KOPT-K1 (cell line): ENCODE results near the gene PLEKHB2.
"Not testable (repeated sequence)": the region's sequence is repeated elsewhere in the genome, so short reads cannot be mapped to it uniquely, and the experiment has no call there.

Experiments
- H3K27ac ChIP-seq: fragments of 200-600 bp; sonication (generic); 2 replicates; pipeline ENCODE4 v1.5.1; 2016; ENCODE audit warnings: antibody characterized with exemption, mild to moderate bottlenecking, low read depth, low read length; ENCODE audit not compliant: poor library complexity, severe bottlenecking
- H3K36me3 ChIP-seq: fragments of 200-600 bp; sonication (generic); 2 replicates; pipeline ENCODE4 v1.5.1; 2017; ENCODE audit warnings: antibody characterized with exemption, mild to moderate bottlenecking, low read length, moderate library complexity; ENCODE audit not compliant: insufficient read depth
- H3K9me3 ChIP-seq: fragments of 200-600 bp; sonication (generic); 2 replicates; pipeline ENCODE4 v1.5.1; 2017; ENCODE audit warnings: antibody characterized with exemption, low read length, mild to moderate bottlenecking; ENCODE audit not compliant: insufficient read depth, poor library complexity, severe bottlenecking

PLEKHB2 gene

GRCh38 chr2:131193421-131193820 is 88.3 kb downstream of the PLEKHB2 start:
- H3K36me3 ChIP-seq, H3K27ac ChIP-seq, H3K9me3 ChIP-seq: not testable (repeated sequence)

GRCh38 chr2:131196186-131196585 is 91.0 kb downstream of the PLEKHB2 start:
- not testable (repeated sequence) for H3K27ac ChIP-seq, H3K36me3 ChIP-seq, H3K9me3 ChIP-seq
